NCI-H2227 (cell line): ENCODE measurements around the gene NSD2.
A peak's percentile ranks its signal among the peaks of the same experiment; 100 is the strongest.
"Not testable (repeated sequence)": the region's sequence is repeated elsewhere in the genome, so short reads cannot be mapped to it uniquely, and the experiment has no call there.

Source experiments
- DNase-seq: peaks from one replicate; lab custom pipeline; 2025; ENCODE audit not compliant: unreplicated experiment; lab: John Stamatoyannopoulos, UW

NSD2 gene

DNA sequence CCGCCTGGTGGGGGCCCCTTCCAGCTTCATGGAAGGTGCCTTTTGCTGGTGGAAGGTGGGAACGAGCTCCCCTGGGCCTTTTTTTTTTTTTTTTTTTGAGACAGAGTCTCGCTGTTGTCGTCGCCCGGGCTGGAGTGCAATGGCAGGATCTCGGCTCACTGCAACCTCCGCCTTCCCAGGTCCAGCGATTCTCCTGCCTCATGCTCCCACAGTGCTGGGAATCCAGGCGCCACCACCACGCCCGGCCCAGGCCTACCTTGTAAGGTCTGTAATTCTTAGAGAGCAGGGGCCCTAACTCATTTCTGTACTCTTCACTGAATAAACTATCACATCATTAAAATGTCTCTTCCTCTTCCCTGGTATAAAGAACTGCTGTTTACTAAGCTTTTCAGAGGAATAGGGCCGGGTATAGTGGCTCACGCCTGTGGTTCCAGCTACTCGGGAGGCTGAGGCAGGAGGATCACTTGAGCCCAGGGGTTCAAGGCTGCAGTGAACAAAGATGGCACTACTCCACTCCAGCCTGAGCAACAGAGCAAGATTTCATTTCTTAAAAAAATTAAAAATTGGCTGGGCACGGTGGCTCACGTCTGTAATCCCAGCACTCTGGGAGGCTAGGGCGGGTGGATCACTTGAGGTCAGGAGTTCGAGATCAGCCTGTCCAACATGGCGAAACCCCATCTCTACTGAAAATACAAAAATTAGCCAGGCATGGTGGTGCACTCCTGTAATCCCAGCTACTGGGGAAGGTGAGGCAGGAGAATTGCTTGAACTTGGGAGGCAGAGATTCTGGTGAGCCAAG is 122.7 kb downstream of the NSD2 start:
- DNase-seq, result not testable (repeated sequence)

DNA sequence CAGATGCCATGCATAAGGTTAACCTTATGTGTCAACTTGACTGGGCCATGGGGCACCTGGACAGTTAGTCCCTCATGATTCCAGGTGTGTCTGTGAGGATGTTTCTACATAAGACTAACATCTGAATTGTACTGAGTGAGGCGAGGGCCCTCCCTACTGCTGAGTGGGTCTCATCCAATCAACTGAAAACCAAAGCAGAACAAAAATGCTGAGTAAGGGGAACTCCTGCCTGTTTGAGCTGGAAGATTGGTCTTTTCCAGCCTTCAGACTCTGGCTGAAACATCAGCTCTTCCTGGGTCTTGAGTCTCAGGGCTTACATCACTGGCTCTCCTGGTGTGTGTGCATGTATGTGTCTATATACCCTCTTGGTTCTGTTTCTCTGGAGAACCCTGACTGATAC is 123.7 kb downstream of the NSD2 start:
- no peak for DNase-seq

DNA sequence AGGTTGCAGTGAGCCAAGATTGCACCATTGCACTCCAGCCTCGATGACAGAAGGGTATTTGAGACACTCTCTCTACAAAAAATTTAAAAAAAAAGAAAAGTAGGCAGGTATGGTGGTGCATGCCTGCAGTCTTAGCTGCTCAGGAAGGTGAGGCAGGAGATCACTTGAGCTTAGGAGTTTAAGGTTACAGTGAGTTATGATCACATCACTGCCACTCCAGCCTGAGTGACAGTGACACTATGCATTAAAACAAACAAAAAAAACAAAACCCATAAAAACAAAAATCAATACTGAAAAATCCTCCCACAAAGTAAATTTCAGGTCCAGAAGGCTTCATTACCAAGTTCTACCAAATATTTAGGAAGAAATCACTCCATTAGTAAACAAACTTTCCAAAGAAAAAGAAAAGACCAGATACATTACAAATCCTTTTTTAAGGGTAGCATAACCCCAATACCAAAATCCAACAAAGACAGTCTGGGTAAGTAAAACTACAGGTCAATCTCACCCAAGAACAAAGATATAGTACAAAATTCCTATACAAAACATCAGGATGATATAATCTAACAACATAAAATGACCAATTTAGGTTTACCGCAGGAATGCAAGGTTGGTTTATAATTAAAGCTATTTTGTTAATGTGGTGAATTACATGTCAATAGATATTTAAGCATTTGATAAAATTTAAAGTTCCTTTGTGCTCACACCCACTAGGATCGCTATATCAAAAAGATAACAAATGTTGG is 125.8 kb downstream of the NSD2 start:
- DNase-seq, result no peak

DNA sequence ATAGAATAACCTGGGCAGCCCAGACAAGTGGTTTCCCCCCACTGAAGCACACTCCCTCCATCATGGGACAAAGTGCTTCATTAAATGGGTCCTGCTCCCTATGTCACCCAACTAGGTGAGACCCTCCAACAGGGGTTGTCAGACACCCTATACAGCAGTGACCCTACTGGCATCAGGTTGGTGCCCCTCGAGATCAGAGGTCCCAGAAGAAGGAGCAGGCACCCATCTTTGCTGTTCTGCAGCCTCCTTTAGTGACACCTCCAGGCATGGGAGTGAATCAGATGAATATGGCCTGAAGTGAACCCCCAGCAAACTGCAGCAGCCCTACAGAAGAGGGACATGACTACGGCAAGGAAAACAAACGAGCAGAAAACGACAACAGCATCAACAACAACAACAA is 126.5 kb downstream of the NSD2 start:
- no peak for DNase-seq

DNA sequence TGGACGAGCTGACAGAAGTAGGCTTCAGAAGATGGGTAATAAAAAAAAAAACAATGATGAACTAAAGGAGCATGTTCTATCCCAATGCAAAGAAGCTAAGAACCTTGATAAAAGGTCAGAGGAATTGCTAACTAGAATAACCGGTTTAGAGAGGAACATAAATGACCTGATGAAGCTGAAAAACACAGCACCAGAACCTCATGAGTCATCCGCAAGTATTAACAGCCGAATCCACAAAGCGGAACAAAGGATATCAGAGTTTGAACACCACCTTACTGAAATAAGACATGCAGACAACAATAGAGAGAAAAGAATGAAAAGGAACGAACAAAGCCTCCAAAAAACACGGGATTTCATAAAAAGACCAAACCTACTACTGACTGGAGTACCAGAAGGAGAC is 127.1 kb downstream of the NSD2 start:
- DNase-seq, result no peak

DNA sequence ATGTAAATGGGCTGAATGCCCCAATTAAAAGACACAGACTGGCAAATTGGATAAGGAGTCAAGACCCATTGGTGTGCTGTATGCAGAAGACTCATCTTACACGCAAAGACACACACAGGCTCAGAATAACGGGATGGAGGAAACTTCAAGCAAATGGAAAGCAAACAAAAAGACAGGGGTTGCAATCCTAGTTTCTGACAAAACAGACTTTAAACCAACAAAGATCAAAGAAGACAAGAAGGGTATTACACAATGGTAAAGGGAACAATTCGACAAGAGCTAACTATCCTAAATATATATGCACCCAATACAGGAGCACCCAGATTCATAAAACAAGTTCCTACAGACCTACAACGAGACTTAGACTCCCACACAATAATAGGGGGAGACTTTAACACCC is 128.1 kb downstream of the NSD2 start:
- DNase-seq, result not testable (repeated sequence)

DNA sequence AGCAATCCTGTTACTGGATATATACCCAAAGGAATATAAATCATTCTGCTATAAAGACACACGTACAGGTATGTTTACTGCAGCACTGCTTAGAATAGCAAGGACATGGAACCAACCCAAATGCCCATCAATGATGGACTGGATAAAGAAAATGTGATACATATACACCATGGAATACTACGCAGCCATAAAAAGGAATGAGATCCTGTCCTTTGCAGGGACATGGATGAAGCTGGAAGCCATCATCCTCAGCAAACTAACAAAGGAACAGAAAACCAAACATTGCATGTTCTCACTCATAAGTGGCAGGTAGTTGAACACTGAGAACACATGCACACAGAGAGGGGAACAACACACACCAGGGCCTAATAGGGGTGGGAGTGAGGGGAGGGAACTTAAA is 132.2 kb downstream of the NSD2 start:
- not testable (repeated sequence) for DNase-seq

DNA sequence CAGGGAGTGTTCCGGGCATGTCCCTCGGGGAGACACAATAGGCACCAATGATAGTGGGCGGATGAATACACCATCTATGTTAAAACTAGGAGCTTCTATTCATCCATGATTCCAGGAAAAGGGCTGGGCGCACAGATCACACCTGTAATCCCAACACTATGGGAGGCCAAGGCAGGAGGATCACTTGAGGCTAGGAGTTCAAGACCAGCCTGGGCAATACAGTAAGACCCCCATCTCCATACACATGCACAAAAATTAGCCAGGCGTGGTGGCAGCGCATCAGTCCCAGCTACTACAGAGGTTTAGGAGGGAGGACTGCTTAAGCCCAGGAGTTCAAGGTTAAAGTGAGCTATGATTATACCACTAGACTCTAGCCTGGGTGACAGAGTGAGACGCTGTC is 135.2 kb downstream of the NSD2 start:
- DNase-seq, result no peak

DNA sequence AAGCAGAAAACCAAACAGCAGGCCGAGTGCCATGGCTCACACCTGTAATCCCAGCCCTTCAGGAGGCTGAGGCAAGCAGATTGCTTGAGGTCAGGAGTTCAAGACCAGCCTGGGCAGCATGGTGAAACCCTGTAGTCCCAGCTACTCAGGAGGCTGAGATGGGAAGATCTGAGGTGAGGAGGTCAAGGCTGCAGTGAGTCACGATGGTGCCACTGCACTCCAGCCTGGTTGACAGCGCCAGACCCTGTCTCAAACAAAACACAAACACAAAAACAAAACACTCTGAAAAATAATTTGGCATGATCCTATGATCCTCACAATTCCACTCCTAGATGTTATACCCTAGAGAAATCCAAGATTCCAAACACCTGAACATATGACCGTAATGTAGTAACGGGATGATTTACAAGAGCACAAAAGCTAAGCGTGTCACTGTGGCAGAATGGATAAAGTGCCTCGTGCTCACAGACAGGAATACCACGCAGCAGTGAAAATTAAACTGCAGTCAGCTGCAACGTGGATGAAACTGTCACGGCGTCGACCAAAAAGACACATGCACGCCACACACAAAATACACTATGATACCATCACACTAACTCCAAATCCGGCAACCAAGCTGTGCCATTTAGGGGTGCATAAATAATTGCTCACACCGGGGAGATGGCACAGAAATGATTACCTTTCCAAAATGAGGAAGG is 135.9 kb downstream of the NSD2 start:
- DNase-seq, result no peak

DNA sequence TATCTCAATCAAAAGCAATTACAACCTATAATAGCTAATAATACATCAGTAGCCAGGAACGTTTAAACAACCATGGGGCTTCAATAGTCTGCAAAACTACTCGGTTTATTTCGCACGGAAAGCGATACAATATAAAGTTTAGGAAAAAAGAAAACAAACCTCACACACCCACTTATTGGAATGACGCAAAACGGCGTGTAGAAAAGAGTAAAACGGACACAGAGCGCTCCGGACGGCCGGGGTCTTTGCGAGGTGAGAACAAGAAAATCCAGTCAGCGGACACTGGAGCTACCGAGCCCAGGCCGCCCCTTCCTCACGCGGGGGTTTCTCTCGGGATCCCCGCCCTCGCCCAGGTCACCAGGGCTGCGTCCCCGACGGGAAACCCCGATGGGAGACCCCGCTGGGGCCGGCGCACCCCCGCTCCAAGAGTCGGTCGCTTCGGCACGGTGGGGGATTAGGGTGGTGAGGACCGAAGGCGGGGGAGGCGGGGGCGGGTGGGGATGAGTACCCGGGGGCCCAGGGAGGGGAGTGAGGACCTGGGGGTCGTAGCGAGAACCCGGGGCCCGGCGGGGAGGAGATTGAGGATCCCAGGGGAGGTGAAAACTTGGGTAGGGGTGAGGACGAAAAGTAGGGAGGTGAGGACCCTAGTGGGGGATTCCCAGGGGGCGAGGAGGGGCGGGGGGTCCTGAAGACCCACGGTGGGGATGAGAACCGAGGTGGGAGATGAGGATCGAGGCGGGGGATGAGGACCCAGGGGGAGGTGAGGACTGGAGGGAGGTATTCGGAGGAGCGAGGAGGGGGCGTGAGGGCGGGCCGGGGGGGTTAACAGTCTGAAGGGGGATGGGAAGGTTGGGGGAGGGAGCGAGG is 136.8 kb downstream of the NSD2 start:
- peak; percentile 3 for DNase-seq

DNA sequence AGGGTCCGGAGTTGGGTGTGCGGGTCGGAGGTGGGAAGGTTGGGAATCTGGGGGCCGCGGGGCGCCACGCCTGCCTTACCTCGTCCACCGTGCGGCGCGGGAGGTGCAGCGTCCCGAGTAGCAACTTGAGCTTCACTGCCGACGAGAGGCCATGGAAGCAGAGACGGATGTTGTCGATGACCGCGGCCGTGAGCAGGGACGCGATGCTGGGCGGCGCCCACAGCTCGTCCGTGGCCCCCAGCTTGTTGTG is 137.4 kb downstream of the NSD2 start:
- no peak for DNase-seq

DNA sequence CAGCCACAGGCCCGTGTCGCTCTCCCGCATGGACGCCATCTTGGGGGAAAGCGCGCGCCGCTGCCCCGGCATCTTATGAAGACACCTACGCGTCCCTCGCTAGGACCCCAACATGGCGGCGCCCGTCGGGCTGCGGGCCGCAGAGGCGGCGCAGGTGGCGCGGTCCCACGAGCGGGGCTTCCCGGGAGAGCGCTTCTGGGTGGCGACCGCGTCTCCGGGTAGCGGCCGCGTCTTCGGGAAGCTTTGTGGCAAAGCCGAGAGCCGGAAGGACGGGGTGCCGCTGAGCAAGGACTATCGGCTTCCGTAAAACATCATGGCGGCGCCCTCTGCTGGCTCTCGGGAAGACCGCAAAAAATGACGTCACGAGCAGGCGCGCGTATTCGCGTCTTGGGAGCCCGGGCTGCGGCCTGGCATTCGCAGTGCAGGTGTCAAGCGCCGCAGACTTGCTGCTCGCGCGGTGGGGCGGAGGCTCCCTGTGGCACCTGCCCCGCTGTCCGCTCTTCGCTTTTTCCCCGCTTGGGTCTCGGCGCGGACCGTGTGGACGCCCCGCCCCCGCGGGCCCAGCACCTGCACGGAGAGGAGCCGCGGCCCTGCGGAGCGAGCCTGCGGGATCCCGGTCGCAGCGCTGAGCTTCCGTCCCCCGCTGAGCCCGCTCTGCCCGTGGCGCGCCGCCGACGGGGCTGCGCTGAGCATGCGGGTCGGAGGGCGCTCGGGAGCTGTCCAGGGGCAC is 137.9 kb downstream of the NSD2 start, which contains the start of gene NELFA:
Gene NELFA, minus strand, starts transcription at position 54 of the 730 bp plus-strand sequence. Its CDS starts 15 bp downstream, at position 39.
- DNase-seq, result peak; percentile 93

DNA sequence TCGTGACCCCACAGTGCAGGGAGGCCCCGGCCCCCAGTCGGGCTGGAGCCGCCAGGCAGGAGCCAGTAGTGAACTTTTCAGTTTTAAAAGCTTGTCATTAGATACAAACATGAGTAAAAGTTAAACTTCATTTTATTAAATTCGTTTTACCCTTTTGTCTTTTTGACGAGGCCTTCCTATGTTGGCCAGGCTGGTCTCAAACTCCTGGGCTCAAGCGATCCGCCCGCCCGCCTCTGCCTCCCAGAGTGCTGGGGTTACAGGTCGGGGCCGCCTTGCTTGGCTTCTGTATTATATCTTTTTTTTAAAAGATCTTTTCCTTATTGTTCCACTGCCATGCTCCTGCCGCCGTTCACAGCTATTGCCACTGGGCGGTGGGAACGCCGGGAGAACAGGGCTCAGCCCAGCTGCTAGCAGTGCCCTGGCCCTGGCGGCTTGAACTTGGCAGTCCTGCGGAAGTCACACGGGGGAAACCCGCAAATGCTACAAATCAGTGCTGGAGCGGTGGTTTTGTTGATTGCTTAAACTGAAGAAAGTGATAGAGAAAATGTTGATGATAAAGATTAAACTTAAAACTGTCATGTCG is 138.5 kb downstream of the NSD2 start:
- peak; percentile 58 for DNase-seq

DNA sequence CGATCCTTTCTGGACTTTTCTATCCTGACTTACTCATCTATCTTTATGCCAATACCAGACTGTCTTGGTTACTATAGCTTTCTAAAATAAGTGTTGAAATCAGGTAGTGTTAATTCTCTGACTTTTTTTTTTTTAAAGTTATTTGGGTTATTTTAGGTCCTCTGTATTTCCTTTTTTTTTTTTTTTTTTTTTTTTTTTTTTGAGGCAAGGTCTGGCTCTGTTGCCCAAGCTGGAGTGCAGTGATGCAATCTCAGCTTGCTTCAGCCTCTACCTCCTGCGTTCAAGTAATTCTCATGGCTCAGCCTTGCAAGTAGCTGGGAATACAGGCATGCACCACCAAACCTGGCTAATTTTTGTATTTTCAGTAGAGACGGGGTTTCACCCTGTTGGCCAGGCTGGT is 140.4 kb downstream of the NSD2 start:
- DNase-seq, result no peak

DNA sequence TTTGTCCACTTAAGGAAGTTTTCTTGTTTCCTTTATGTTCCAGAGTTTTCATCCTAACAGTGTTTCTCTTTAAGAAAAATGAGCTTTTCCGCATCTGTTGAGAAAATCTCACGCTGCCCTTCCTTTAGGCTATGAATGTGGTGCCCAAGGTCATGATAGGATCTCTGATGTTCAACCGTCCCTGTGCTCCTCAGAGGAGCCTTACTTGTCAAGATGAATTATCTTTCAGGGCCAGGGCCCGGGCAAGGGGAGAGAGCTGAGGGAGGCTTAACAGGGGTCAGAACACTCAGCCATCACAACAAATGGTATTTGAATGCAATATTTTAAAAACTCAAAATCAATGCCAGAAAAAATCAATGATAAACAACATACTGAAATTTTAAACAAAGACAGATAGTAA is 143.8 kb downstream of the NSD2 start:
- DNase-seq, result no peak

DNA sequence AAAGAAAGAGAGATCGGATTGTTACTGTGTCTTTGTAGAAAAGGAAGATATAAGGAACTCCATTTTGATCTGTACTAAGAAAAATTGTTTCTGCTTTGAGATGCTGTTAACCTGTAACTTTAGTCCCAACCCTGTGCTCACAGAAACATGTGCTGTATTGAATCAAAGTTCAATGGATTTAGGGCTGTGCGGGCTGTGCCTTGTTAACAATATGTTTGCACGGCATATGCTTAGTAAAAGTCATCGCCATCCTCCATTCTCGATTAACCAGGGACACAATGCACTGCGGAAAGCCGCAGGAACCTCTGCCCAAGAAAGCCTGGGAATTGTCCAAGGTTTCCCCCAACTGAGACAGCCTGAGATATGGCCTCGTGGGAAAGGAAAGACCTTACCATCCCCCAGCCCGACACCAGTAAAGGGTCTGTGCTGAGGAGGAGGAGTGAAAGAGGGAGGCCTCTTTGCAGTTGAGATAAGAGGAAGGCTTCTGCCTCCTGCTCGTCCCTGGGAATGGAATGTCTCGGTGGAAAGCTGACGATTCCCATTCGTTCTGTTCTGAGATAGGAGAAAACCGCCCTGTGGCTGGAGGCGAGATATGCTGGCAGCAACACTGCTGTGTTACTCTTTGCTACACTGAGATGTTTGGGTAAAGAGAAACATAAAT is 150.3 kb downstream of the NSD2 start:
- DNase-seq, result not testable (repeated sequence)

DNA sequence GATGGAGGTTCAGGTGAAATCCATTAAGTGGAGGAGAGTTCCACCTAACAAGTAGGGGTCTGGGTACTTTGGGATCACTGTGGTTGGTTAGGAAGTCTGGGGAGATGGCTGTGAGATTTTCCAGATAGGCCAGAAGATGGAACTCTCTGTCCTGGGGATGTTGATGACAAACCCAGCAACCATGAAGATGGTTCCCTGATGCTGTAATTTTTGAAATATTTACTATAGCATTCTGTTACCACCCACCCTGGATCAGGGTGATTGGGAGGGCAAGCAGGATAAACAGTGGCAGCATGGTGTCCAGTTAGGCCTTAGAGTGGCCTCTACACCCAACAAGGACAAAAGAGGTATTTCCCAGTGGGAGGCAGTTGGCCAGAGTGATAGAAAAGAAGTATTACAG is 153.5 kb downstream of the NSD2 start:
- DNase-seq, result no peak

DNA sequence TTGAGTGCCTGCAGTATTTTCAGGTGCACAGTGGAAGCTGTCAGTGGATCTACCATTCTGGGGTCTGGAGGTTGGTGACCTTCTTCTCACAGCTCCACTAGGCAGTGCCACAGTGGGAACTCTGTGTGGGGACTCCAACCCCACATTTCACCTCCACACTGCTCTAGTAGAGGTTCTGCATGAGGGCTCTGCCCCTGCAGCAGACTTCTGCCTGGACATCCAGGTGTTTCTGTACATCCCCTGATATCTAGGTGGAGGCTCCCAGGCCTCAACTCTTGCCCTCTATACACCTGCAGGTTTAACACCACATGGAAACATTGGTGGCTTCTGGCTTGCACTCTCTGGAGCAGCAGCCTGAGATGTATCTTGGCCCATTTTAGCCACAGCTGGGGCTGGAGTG is 154.6 kb downstream of the NSD2 start:
- no peak for DNase-seq

DNA sequence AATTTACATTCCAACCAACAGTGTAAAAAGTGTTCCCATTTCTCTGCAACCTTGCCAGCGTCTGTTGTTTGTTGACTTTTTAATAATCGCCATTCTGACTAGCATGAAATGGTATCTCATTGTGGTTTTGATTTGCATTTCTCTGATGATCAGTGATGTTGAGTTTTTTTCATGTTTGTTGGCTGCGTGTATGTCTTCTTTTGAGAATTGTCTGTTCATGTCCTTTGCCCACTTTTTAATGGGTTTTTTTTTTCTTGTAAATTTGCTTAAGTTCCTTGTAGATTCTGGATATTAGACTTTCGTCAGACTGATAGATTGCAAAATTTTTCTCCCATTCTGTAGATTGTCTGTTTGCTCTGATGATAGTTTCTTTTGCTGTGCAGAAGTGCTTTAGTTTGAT is 155.9 kb downstream of the NSD2 start:
- not testable (repeated sequence) for DNase-seq

DNA sequence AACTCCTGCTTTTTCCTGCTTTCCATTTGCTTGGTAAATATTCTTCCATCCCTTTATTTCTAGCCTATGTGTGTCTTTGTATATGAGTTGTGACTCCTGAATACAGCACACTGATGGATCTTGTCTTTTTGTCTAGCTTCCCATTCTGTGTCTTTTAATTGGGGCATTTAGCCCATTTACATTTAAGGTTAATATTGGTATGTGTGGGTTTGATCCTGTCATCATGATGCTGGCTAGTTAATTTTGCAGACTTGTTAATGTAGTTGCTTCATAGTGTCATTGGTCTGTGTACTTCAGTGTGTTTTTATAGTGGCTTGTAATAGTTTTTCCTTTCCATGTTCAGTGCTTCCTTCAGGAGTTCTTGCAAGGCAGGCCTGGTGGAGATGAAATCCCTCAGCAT is 160.0 kb downstream of the NSD2 start:
- DNase-seq, result not testable (repeated sequence)
